ENCODE measurements around the gene ASB5. TPM values are rescaled to one million over a fixed set of nuclear protein-coding genes. Genes with fewer than 3 reads are reported as not detected.
A peak's percentile ranks its signal among the peaks of the same experiment; 100 is the strongest.

Gene ASB5
- total and polyA plus RNA-seq, 7 experiments from 2014 or later = not detected

DNA sequence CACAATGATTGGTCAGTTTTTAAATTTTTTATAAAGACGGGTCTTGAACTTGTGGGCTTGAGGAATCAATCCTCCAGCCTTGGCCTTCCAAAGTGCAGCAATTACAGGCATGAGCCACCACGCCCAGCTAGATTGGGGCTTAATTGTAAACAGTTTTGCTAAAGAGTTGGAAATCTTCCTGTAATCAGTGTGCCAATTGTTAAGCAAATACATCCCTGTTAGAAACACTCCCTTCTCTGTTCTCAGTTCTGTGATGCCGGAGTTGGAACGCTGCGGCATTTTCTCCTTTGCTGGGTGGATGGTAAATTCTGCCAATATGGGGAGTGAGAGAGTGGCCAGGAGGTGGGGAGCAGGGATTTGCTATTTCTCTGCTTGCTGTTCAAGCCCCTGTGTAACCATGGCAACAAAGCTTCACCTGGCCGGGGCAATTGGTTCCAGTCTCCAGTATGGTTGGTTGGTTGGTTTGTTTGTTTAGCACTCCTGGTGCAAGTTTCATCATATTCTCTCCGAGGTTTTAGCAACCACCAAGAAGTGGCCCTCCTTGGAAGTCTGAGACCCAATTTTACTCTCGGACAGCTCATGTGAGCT, 70.6 kb downstream of the ASB5 start:
- H3K36me3 Mint-ChIP-seq = peaks cover 0 to 4% (median 0%) of the 10 kb centered on the region in 5 donors
- H3K27ac ChIP-seq (ENCODE audit: low read depth, low read length) = no peak overlapping the region
- ATAC-seq (no peak), DNase-seq (no peak)
- intact Hi-C loops (cut with micrococcal nuclease) = loop anchor here (5.0 to 10.0 kb wide), 4 partner anchors 251 to 1916 kb away; partner anchors contain the start of genes CEP44 (in 1 of the 2), FBXO8 (in 1 of the 2) and NEIL3 (in 1 of the 2)
- ChIA-PET POLR2A (no interaction called here), CTCF (no interaction called here)
- peaks cover 5 to 9% of the 10 kb centered on the region in 2 donors for H3K4me1 ChIP-seq (ENCODE audit: control insufficient read depth in 2 of 2, insufficient read depth in 2 of 2, low read length in 2 of 2)
- peaks cover 0 to 6% (median 0%) of the 10 kb centered on the region in 11 donors for H3K9me3 Mint-ChIP-seq
- H3K27me3 Mint-ChIP-seq = peaks cover 4 to 27% (median 6%) of the 10 kb centered on the region in 5 donors
- H3K27me3 ChIP-seq (ENCODE audit: control insufficient read depth in 2 of 2, insufficient read depth in 2 of 2, low read length in 2 of 2) = peaks cover 0 to 2% of the 10 kb centered on the region in 2 donors
- no peaks in the 10 kb centered on the region for H3K36me3 ChIP-seq (ENCODE audit: control insufficient read depth in 2 of 3, insufficient read depth in 3 of 3, low read length in 3 of 3)
- no peaks in the 10 kb centered on the region for H3K9me3 ChIP-seq (ENCODE audit: control insufficient read depth in 2 of 3, low read length in 3 of 3)
- H3K4me3 ChIP-seq (ENCODE audit: low read length) = no peak overlapping the region
- H3K27ac Mint-ChIP-seq = no peak overlapping the region
- H3K4me3 Mint-ChIP-seq = no peak overlapping the region
- H3K4me1 Mint-ChIP-seq = peaks cover 3 to 12% (median 10%) of the 10 kb centered on the region in 7 donors

- Mint-ChIP-seq H3K4me1 (peaks cover 3 to 12% (median 10%) of the 10 kb centered on the region in 7 donors), H3K9me3 (peaks cover 0 to 6% (median 0%) of the 10 kb centered on the region in 11 donors), H3K27ac (peak within 1 kb of the TSS; percentile 75 to 96 (median 93)), H3K4me3 (peak within 1 kb of the TSS; percentile 83 to 94 (median 90)), H3K36me3 (peaks cover 0 to 4% (median 0%) of the 10 kb centered on the region in 5 donors), H3K27me3 (peaks cover 4 to 43% (median 16%) of the 10 kb centered on the region in 5 donors)
- POLR2A ChIA-PET = interaction anchor here (0.7 to 2.4 kb wide), 4 partner anchors 13 to 1198 kb away, joined by 3 to 12 read pairs (median 4); partner anchors contain the start of gene SPCS3
- peak within 1 kb of the TSS; percentile 65 for H3K27ac ChIP-seq (ENCODE audit: low read depth, low read length)
- peaks cover 0 to 12% of the 10 kb centered on the region in 2 donors for H3K27me3 ChIP-seq (ENCODE audit: control insufficient read depth in 2 of 2, insufficient read depth in 2 of 2, low read length in 2 of 2)
- H3K36me3 ChIP-seq (ENCODE audit: control insufficient read depth in 2 of 3, insufficient read depth in 3 of 3, low read length in 3 of 3) = no peaks in the 10 kb centered on the region
- ATAC-seq (peak; percentile 99), DNase-seq (peak; percentile 85 to 92 (median 91))
- CTCF ChIA-PET = no interaction called here
- intact Hi-C loops (cut with micrococcal nuclease) = loop anchor here (1.0 to 10.0 kb wide), 9 partner anchors 124 to 1913 kb away; partner anchors contain the start of genes CEP44 (in 2 of the 2), FBXO8 (in 2 of the 2), SPCS3 (in 2 of the 2) and WDR17 (in 2 of the 2)
- H3K4me1 ChIP-seq (ENCODE audit: control insufficient read depth in 2 of 2, insufficient read depth in 2 of 2, low read length in 2 of 2) = peaks cover 5 to 9% of the 10 kb centered on the region in 2 donors
- H3K9me3 ChIP-seq (ENCODE audit: control insufficient read depth in 2 of 3, low read length in 3 of 3) = no peaks in the 10 kb centered on the region
- peak within 1 kb of the TSS; percentile 83 for H3K4me3 ChIP-seq (ENCODE audit: low read length)
Observed at GRCh38 chr4:176195184-176195978, 73.6 kb downstream of the ASB5 start, which contains the start of gene SPATA4. Gene SPATA4, minus strand, starts transcription at chr4:176195585. Its CDS starts 23 bp downstream, at chr4:176195562.

DNA sequence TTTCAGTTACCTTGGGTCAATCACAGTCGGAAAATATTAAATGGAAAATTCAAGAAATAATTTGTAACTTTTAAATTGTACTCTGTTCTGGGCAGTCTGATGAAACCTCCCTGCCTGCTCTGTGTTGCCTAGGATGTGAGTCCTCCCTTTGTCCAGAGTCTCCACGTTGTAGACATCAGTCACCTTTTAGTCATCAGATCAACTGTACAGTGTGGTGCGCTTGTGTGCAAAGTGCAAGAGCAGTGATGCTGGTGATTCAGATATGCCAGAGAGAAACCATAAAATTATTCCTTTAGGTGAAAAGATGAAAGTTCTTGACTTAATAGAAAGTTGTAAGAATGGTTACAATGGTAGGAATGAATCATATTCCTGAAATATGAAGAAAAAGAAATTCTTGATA, 75.1 kb downstream of the ASB5 start:
- Mint-ChIP-seq H3K36me3 (peaks cover 0 to 4% (median 0%) of the 10 kb centered on the region in 5 donors), H3K27me3 (peaks cover 7 to 47% (median 20%) of the 10 kb centered on the region in 5 donors), H3K4me1 (peaks cover 3 to 12% (median 10%) of the 10 kb centered on the region in 7 donors), H3K27ac (no peak overlapping the region), H3K9me3 (peaks cover 0 to 6% (median 0%) of the 10 kb centered on the region in 11 donors), H3K4me3 (peak overlapping the region in 3 of 10 donors; percentile 25 to 29 (median 25))
- intact Hi-C loops (cut with micrococcal nuclease) = loop anchor here in 1 of 2 donors (2.0 to 10.0 kb wide), 2 partner anchors 709 to 1121 kb away; no protein-coding TSS in a partner anchor
- ChIA-PET CTCF (no interaction called here), POLR2A (no interaction called here)
- Histone ChIP-seq H3K27ac (ENCODE audit: low read depth, low read length) (no peak overlapping the region), H3K36me3 (ENCODE audit: control insufficient read depth in 2 of 3, insufficient read depth in 3 of 3, low read length in 3 of 3) (no peaks in the 10 kb centered on the region), H3K4me1 (ENCODE audit: control insufficient read depth in 2 of 2, insufficient read depth in 2 of 2, low read length in 2 of 2) (peaks cover 5 to 9% of the 10 kb centered on the region in 2 donors), H3K4me3 (ENCODE audit: low read length) (no peak overlapping the region), H3K9me3 (ENCODE audit: control insufficient read depth in 2 of 3, low read length in 3 of 3) (no peaks in the 10 kb centered on the region), H3K27me3 (ENCODE audit: control insufficient read depth in 2 of 2, insufficient read depth in 2 of 2, low read length in 2 of 2) (peaks cover 0 to 12% of the 10 kb centered on the region in 2 donors)
- DNase-seq = peak in 1 of 9 donors; percentile 27
- ATAC-seq = no peak

- ChIA-PET POLR2A (interaction anchor here (0.7 kb wide), 1 partner anchor 62 kb away, joined by 4 read pairs; no protein-coding TSS in a partner anchor), CTCF (no interaction called here)
- intact Hi-C loops (cut with micrococcal nuclease) = loop anchor here in 1 of 2 donors (10.0 kb wide), 1 partner anchor 1122 kb away; no protein-coding TSS in a partner anchor
- no peak overlapping the region for H3K27ac ChIP-seq (ENCODE audit: low read depth, low read length)
- no peak for ATAC-seq
- Mint-ChIP-seq H3K9me3 (peaks cover 0 to 6% (median 0%) of the 10 kb centered on the region in 11 donors), H3K27ac (no peak overlapping the region), H3K4me1 (peaks cover 3 to 12% (median 10%) of the 10 kb centered on the region in 7 donors), H3K27me3 (peaks cover 11 to 43% (median 24%) of the 10 kb centered on the region in 5 donors), H3K36me3 (peaks cover 0 to 4% (median 0%) of the 10 kb centered on the region in 5 donors), H3K4me3 (no peak overlapping the region)
- H3K36me3 ChIP-seq (ENCODE audit: control insufficient read depth in 2 of 3, insufficient read depth in 3 of 3, low read length in 3 of 3) = no peaks in the 10 kb centered on the region
- no peak for DNase-seq
- H3K9me3 ChIP-seq (ENCODE audit: control insufficient read depth in 2 of 3, low read length in 3 of 3) = no peaks in the 10 kb centered on the region
- no peak overlapping the region for H3K4me3 ChIP-seq (ENCODE audit: low read length)
- peaks cover 0 to 12% of the 10 kb centered on the region in 2 donors for H3K27me3 ChIP-seq (ENCODE audit: control insufficient read depth in 2 of 2, insufficient read depth in 2 of 2, low read length in 2 of 2)
- H3K4me1 ChIP-seq (ENCODE audit: control insufficient read depth in 2 of 2, insufficient read depth in 2 of 2, low read length in 2 of 2) = peaks cover 5 to 9% of the 10 kb centered on the region in 2 donors
Observed at GRCh38 chr4:176193126-176193525, 75.9 kb downstream of the ASB5 start.

DNA sequence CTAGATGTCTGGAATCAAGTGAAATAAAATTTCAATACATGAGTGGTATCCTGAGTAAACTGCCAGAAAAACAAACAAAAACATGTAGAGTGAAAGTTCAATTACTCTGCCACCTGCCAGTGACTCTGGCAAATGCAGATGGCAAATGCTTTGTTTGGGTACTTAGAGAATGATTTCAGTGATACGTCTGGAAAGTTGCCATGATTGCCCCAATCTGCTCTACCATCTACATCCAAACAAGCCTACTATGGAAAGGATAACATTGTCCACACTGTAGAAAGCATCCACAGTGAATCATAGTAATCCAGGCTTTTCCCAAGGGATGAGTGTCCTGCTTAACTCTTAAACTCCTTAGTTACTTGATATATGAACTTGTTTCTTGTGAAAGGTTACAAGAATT, 77.0 kb downstream of the ASB5 start:
- DNase-seq (no peak), ATAC-seq (no peak)
- Mint-ChIP-seq H3K4me1 (peaks cover 3 to 12% (median 10%) of the 10 kb centered on the region in 7 donors), H3K27ac (no peak overlapping the region), H3K9me3 (peaks cover 0 to 6% (median 0%) of the 10 kb centered on the region in 11 donors), H3K36me3 (peaks cover 0 to 2% (median 0%) of the 10 kb centered on the region in 5 donors), H3K27me3 (peaks cover 11 to 42% (median 24%) of the 10 kb centered on the region in 5 donors), H3K4me3 (no peak overlapping the region)
- Histone ChIP-seq H3K27me3 (ENCODE audit: control insufficient read depth in 2 of 2, insufficient read depth in 2 of 2, low read length in 2 of 2) (peaks cover 0 to 12% of the 10 kb centered on the region in 2 donors), H3K4me3 (ENCODE audit: low read length) (no peak overlapping the region), H3K9me3 (ENCODE audit: control insufficient read depth in 2 of 3, low read length in 3 of 3) (no peaks in the 10 kb centered on the region), H3K4me1 (ENCODE audit: control insufficient read depth in 2 of 2, insufficient read depth in 2 of 2, low read length in 2 of 2) (peaks cover 5 to 9% of the 10 kb centered on the region in 2 donors), H3K36me3 (ENCODE audit: control insufficient read depth in 2 of 3, insufficient read depth in 3 of 3, low read length in 3 of 3) (no peaks in the 10 kb centered on the region), H3K27ac (ENCODE audit: low read depth, low read length) (no peak overlapping the region)
- POLR2A ChIA-PET = no interaction called here
- intact Hi-C loops (cut with micrococcal nuclease) = loop anchor here in 1 of 2 donors (10.0 kb wide), 1 partner anchor 1123 kb away; no protein-coding TSS in a partner anchor
- CTCF ChIA-PET = no interaction called here
